ENCODE data around the gene INPP5F. TPM values are rescaled to one million over a fixed set of nuclear protein-coding genes. Genes with fewer than 3 reads are reported as not detected.

INPP5F gene
- total RNA-seq, 1 donor from 2014 or later: 16.0 TPM

GRCh38 chr10:119724593-119725516 lies 995 bp upstream of the INPP5F start:
- intact Hi-C loops (cut with DNase I): no loop called here

GRCh38 chr10:119725517-119725827 lies 378 bp upstream of the INPP5F start:
- ATAC-seq: no peak
- Histone ChIP-seq H3K9me3 (no peaks in the 10 kb centered on the region), H3K4me3 (peak overlapping the region; percentile 72), H3K27ac (peak overlapping the region; percentile 96), H3K27me3 (ENCODE audit: low read depth) (no peaks in the 10 kb centered on the region), H3K4me1 (peaks cover 30% of the 10 kb centered on the region), H3K36me3 (no peaks in the 10 kb centered on the region)
- no peak for DNase-seq
- intact Hi-C loops (cut with DNase I): no loop called here
- no peak for TF ChIP-seq CTCF (IDR thresholded peaks at IDR 0.05)

More at GRCh38 chr10:119724593-119725516, 995 bp upstream of the INPP5F start:
- Histone ChIP-seq H3K9me3 (no peaks in the 10 kb centered on the region), H3K4me1 (peaks cover 30% of the 10 kb centered on the region), H3K36me3 (no peaks in the 10 kb centered on the region), H3K4me3 (peak overlapping the region; percentile 72), H3K27me3 (ENCODE audit: low read depth) (no peaks in the 10 kb centered on the region), H3K27ac (peak overlapping the region; percentile 96)
- DNase-seq: no peak
- TF ChIP-seq CTCF (IDR thresholded peaks at IDR 0.05): no peak
- ATAC-seq: peak; percentile 2 to 26

GRCh38 chr10:119726676-119727261 lies 919 bp downstream of the INPP5F start:
- ATAC-seq (no peak), DNase-seq (no peak)
- intact Hi-C loops (cut with DNase I): no loop called here
- Histone ChIP-seq H3K27ac (peak overlapping the region; percentile 96), H3K36me3 (no peaks in the 10 kb centered on the region), H3K4me3 (peak overlapping the region; percentile 72), H3K9me3 (no peaks in the 10 kb centered on the region), H3K4me1 (peaks cover 30% of the 10 kb centered on the region), H3K27me3 (ENCODE audit: low read depth) (no peaks in the 10 kb centered on the region)
- TF ChIP-seq CTCF (IDR thresholded peaks at IDR 0.05): no peak

GRCh38 chr10:119728172-119728800 lies 2.4 kb downstream of the INPP5F start:
- Histone ChIP-seq H3K4me1 (peaks cover 30% of the 10 kb centered on the region), H3K27me3 (ENCODE audit: low read depth) (no peaks in the 10 kb centered on the region), H3K36me3 (no peaks in the 10 kb centered on the region), H3K4me3 (no peak overlapping the region), H3K27ac (no peak overlapping the region), H3K9me3 (no peaks in the 10 kb centered on the region)
- TF ChIP-seq CTCF (IDR thresholded peaks at IDR 0.05): no peak
- intact Hi-C loops (cut with DNase I): no loop called here
- DNase-seq (no peak), ATAC-seq (no peak)

GRCh38 chr10:119734396-119735332 lies 8.8 kb downstream of the INPP5F start:
- ATAC-seq (no peak), DNase-seq (no peak)
- no peak for TF ChIP-seq CTCF (IDR thresholded peaks at IDR 0.05)
- peaks cover 21% of the 10 kb centered on the region for H3K4me1 ChIP-seq
- no peak overlapping the region for H3K4me3 ChIP-seq
- no peak overlapping the region for H3K27ac ChIP-seq
- intact Hi-C loops (cut with DNase I): no loop called here
- no peaks in the 10 kb centered on the region for H3K36me3 ChIP-seq
- no peaks in the 10 kb centered on the region for H3K9me3 ChIP-seq
- H3K27me3 ChIP-seq (ENCODE audit: low read depth): no peaks in the 10 kb centered on the region
